Measurements from ENCODE around the gene PLPP4. TPM values are rescaled to one million over a fixed set of nuclear protein-coding genes. Genes with fewer than 3 reads are reported as not detected.

PLPP4 gene
- total RNA-seq, 8 experiments from 2014 or later = 0.23 to 11.9 (median 0.62) TPM

GRCh38 chr10:120432209-120432608 lies 24.8 kb upstream of the PLPP4 start:
- H3K4me1 ChIP-seq (replicated peaks in 1 of 2) = no peaks in the 10 kb centered on the region
- 17 to 90% (median 60%) methylated on average over 1 to 3 of the region's 3 CpGs; no CpG with 5 or more reads in 3 of the 10 experiments for WGBS, 10 experiments
- no peak overlapping the region for H3K4me3 ChIP-seq
- peak in 1 of 8 experiments; percentile 69 for ATAC-seq (replicated peaks in 6 of 8)
- H3K27ac ChIP-seq = no peak overlapping the region
- in situ Hi-C loops (cut with MboI; ENCODE audit: low pct_unique_long_range_greater_than_20kb in 2 of 9, low sequenced_read_pairs in 9 of 9, unreplicated experiment in 9 of 9) = no loop called here

GRCh38 chr10:120433141-120433540 lies 23.9 kb upstream of the PLPP4 start:
- WGBS, 10 experiments = 33 to 100% (median 89%) methylated on average over 1 to 3 of the region's 3 CpGs; no CpG with 5 or more reads in 2 of the 10 experiments

GRCh38 chr10:120436439-120437112 lies 20.5 kb upstream of the PLPP4 start:
- H3K27ac ChIP-seq = no peak overlapping the region
- WGBS, 10 experiments = 59 to 100% (median 90%) methylated on average over 1 to 5 of the region's 7 CpGs; no CpG with 5 or more reads in 1 of the 10 experiments
- H3K4me3 ChIP-seq = no peak overlapping the region
- no peaks in the 10 kb centered on the region for H3K4me1 ChIP-seq (replicated peaks in 1 of 2)
- in situ Hi-C loops (cut with MboI; ENCODE audit: low pct_unique_long_range_greater_than_20kb in 2 of 9, low sequenced_read_pairs in 9 of 9, unreplicated experiment in 9 of 9) = no loop called here
- ATAC-seq (replicated peaks in 6 of 8) = peak in 2 of 8 experiments; percentile 21 to 59

More at GRCh38 chr10:120433141-120433540, 23.9 kb upstream of the PLPP4 start:
- in situ Hi-C loops (cut with MboI; ENCODE audit: low pct_unique_long_range_greater_than_20kb in 2 of 9, low sequenced_read_pairs in 9 of 9, unreplicated experiment in 9 of 9) = no loop called here
- H3K27ac ChIP-seq = no peak overlapping the region
- no peaks in the 10 kb centered on the region for H3K4me1 ChIP-seq (replicated peaks in 1 of 2)
- no peak overlapping the region for H3K4me3 ChIP-seq
- no peak for ATAC-seq (replicated peaks in 6 of 8)

DNA sequence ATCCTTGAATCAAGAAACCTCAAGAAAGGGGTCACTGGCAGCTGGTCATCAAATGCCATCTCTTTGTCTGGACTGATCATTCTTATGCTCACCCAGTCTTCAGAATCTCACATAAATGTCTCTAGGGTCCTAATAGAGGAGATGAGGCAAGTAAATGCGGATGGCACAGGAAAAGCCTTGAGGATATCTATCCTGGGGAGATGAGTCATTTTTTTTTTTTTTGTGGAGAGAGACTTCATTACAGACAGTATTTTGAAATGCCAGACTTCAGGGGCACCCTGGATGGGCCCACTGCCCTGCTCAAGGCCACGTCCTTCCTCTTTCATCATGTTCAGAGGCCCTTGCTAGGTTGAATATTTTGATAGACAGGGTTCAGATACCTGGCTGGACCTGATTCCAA lies 19.5 kb upstream of the PLPP4 start:
- in situ Hi-C loops (cut with MboI; ENCODE audit: low pct_unique_long_range_greater_than_20kb in 2 of 9, low sequenced_read_pairs in 9 of 9, unreplicated experiment in 9 of 9) = no loop called here
- Histone ChIP-seq H3K4me1 (replicated peaks in 1 of 2) (no peaks in the 10 kb centered on the region), H3K4me3 (no peak overlapping the region), H3K27ac (no peak overlapping the region)
- WGBS, 10 experiments = 40 to 100% (median 76%) methylated on average over 1 to 2 of the region's 2 CpGs; no CpG with 5 or more reads in 3 of the 10 experiments
- peak in 1 of 8 experiments; percentile 41 for ATAC-seq (replicated peaks in 6 of 8)

DNA sequence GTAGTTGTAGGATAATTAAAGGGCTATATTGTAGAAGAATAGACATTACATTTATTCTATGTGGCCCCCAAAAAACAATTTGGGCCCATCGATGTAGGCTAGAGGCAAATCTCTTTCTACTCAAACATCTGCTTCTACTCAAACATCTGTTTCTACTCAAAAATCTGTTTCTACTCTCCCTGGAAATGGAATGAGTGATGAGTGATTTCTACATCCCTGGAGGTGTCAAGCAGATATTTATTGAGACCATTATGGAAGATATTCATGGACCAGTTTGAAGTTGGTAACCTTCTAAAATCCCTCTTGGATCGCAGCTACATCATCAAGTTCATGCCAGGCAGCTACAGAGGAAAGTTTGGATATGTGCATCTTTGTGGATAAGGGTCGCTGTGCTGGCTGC lies 5.1 kb upstream of the PLPP4 start:
- WGBS, 10 experiments = 0 to 74% (median 33%) methylated on average over 1 to 3 of the region's 3 CpGs; no CpG with 5 or more reads in 5 of the 10 experiments
- ATAC-seq (replicated peaks in 6 of 8) = no peak
- in situ Hi-C loops (cut with MboI; ENCODE audit: low pct_unique_long_range_greater_than_20kb in 2 of 9, low sequenced_read_pairs in 9 of 9, unreplicated experiment in 9 of 9) = no loop called here
- Histone ChIP-seq H3K4me1 (replicated peaks in 1 of 2) (peaks cover 0 to 6% of the 10 kb centered on the region in 2 donors), H3K4me3 (no peak overlapping the region), H3K27ac (no peak overlapping the region)

DNA sequence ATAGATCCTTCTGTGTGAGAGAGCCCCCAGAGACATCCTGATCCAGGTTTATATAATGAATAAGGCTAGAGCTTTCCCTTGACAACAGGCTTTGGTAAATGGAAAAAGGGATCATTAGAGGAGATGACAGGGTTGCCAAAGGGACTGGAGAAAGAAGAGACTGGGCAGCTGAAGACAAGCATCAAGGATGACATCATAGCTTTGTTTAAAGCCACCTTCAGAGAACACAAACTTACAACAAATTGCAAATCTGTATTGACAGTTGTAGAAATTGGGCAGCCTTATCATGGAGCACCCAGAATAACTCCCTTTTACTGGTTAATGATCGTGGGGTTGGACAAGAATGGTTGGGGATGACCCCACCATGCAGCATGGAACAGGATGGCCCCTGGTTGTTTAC lies 3.7 kb upstream of the PLPP4 start:
- in situ Hi-C loops (cut with MboI; ENCODE audit: low pct_unique_long_range_greater_than_20kb in 2 of 9, low sequenced_read_pairs in 9 of 9, unreplicated experiment in 9 of 9) = no loop called here
- no peak overlapping the region for H3K27ac ChIP-seq
- WGBS, 10 experiments = 33 to 100% (median 67%) methylated on average over 1 of the region's 1 CpG; no CpG with 5 or more reads in 5 of the 10 experiments
- peaks cover 5 to 6% of the 10 kb centered on the region in 2 donors for H3K4me1 ChIP-seq (replicated peaks in 1 of 2)
- H3K4me3 ChIP-seq = no peak overlapping the region
- ATAC-seq (replicated peaks in 6 of 8) = no peak

GRCh38 chr10:120453886-120454285 lies 3.1 kb upstream of the PLPP4 start:
- peaks cover 5 to 6% of the 10 kb centered on the region in 2 donors for H3K4me1 ChIP-seq (replicated peaks in 1 of 2)
- H3K4me3 ChIP-seq = no peak overlapping the region
- in situ Hi-C loops (cut with MboI; ENCODE audit: low pct_unique_long_range_greater_than_20kb in 2 of 9, low sequenced_read_pairs in 9 of 9, unreplicated experiment in 9 of 9) = no loop called here
- no peak for ATAC-seq (replicated peaks in 6 of 8)
- 52 to 100% (median 83%) methylated on average over 1 to 2 of the region's 3 CpGs; no CpG with 5 or more reads in 4 of the 10 experiments for WGBS, 10 experiments
- H3K27ac ChIP-seq = no peak overlapping the region

GRCh38 chr10:120455004-120455403 lies 2.0 kb upstream of the PLPP4 start:
- Histone ChIP-seq H3K4me1 (replicated peaks in 1 of 2) (peaks cover 5 to 6% of the 10 kb centered on the region in 2 donors), H3K4me3 (no peak overlapping the region), H3K27ac (no peak overlapping the region)
- ATAC-seq (replicated peaks in 6 of 8) = no peak
- WGBS, 10 experiments = 0 to 100% (median 77%) methylated on average over 1 to 7 of the region's 7 CpGs; no CpG with 5 or more reads in 2 of the 10 experiments
- in situ Hi-C loops (cut with MboI; ENCODE audit: low pct_unique_long_range_greater_than_20kb in 2 of 9, low sequenced_read_pairs in 9 of 9, unreplicated experiment in 9 of 9) = no loop called here

- H3K4me3 ChIP-seq = no peak overlapping the region
- WGBS, 10 experiments = 71 to 100% (median 83%) methylated on average over 1 to 2 of the region's 3 CpGs; no CpG with 5 or more reads in 5 of the 10 experiments
- in situ Hi-C loops (cut with MboI; ENCODE audit: low pct_unique_long_range_greater_than_20kb in 2 of 9, low sequenced_read_pairs in 9 of 9, unreplicated experiment in 9 of 9) = no loop called here
Observed at GRCh38 chr10:120455606-120456005, 1.4 kb upstream of the PLPP4 start.

GRCh38 chr10:120456143-120456625 lies 843 bp upstream of the PLPP4 start:
- in situ Hi-C loops (cut with MboI; ENCODE audit: low pct_unique_long_range_greater_than_20kb in 2 of 9, low sequenced_read_pairs in 9 of 9, unreplicated experiment in 9 of 9) = no loop called here
- H3K4me3 ChIP-seq = peak overlapping the region in 4 of 5 donors; percentile 37 to 58 (median 44)
- ATAC-seq (replicated peaks in 6 of 8) = peak in 5 of 8 experiments; percentile 4 to 9 (median 4)
- H3K27ac ChIP-seq = no peak overlapping the region
- peaks cover 5 to 6% of the 10 kb centered on the region in 2 donors for H3K4me1 ChIP-seq (replicated peaks in 1 of 2)
- WGBS, 10 experiments = 0 to 80% (median 20%) methylated on average over 1 to 7 of the region's 16 CpGs; no CpG with 5 or more reads in 5 of the 10 experiments

More at GRCh38 chr10:120455606-120456005, 1.4 kb upstream of the PLPP4 start:
- Histone ChIP-seq H3K4me1 (replicated peaks in 1 of 2) (peaks cover 5 to 6% of the 10 kb centered on the region in 2 donors), H3K27ac (no peak overlapping the region)
- ATAC-seq (replicated peaks in 6 of 8) = no peak

DNA sequence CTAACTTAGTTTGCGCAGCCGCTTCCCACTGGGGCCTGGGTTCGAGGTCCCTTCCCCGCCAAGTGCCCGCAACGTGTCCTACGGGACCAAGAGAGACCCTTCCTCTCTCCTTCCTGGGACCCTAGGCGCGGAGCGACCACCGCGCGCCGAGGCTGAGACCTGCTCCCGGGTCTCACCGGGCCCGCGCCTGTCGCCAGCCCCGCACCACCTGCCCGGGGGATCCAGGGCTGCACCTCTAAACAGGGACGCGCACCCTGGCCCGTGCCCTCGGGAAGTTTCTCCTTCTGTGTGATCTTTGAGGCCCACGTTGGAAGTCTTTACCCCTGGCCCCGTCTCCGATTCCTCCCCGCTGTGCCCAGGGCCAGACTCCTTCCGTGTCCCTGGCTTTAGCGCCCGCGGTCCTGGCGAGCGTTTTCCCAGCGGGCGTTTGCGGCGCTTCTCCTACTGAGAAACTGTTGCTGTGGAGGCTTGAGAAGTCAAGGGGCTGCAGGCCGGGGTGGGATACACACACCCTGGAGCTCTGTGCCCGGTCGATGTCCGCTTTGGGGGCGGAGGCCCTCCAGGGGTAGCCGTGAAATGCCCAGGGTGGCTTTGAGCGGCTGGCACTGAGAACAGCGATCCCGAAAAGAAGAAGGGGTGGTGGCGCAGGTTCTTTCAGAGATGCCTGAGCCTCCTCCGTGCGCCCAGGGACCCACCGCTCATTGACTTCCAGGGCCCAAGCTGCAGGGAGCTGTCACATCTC lies 575 bp downstream of the PLPP4 start:
- ATAC-seq (replicated peaks in 6 of 8) = peak in 3 of 8 experiments; percentile 1 to 8 (median 5)
- in situ Hi-C loops (cut with MboI; ENCODE audit: low pct_unique_long_range_greater_than_20kb in 2 of 9, low sequenced_read_pairs in 9 of 9, unreplicated experiment in 9 of 9) = no loop called here
- Histone ChIP-seq H3K27ac (no peak overlapping the region), H3K4me3 (peak overlapping the region; percentile 37 to 58 (median 45)), H3K4me1 (replicated peaks in 1 of 2) (peaks cover 5 to 6% of the 10 kb centered on the region in 2 donors)
- WGBS, 10 experiments = 2 to 62% (median 20%) methylated on average over 2 to 19 of the region's 52 CpGs; no CpG with 5 or more reads in 2 of the 10 experiments

- in situ Hi-C loops (cut with MboI; ENCODE audit: low pct_unique_long_range_greater_than_20kb in 2 of 9, low sequenced_read_pairs in 9 of 9, unreplicated experiment in 9 of 9) = no loop called here
- no peak overlapping the region for H3K4me3 ChIP-seq
- H3K27ac ChIP-seq = no peak overlapping the region
- H3K4me1 ChIP-seq (replicated peaks in 1 of 2) = peaks cover 5 to 6% of the 10 kb centered on the region in 2 donors
- ATAC-seq (replicated peaks in 6 of 8) = no peak
- WGBS, 10 experiments = 58 to 100% (median 86%) methylated on average over 1 to 4 of the region's 4 CpGs; no CpG with 5 or more reads in 1 of the 10 experiments
Observed at GRCh38 chr10:120458432-120458831, 1.4 kb downstream of the PLPP4 start.

GRCh38 chr10:120459185-120459584 lies 2.2 kb downstream of the PLPP4 start:
- Histone ChIP-seq H3K4me3 (no peak overlapping the region), H3K4me1 (replicated peaks in 1 of 2) (peaks cover 5 to 6% of the 10 kb centered on the region in 2 donors), H3K27ac (no peak overlapping the region)
- no peak for ATAC-seq (replicated peaks in 6 of 8)
- in situ Hi-C loops (cut with MboI; ENCODE audit: low pct_unique_long_range_greater_than_20kb in 2 of 9, low sequenced_read_pairs in 9 of 9, unreplicated experiment in 9 of 9) = no loop called here
- 0 to 100% (median 67%) methylated on average over 1 to 4 of the region's 5 CpGs; no CpG with 5 or more reads in 3 of the 10 experiments for WGBS, 10 experiments

All from motor neuron (in vitro differentiated cells).